H1 (cell line): Measurements from ENCODE around the gene UBE3C. TPM values are rescaled to one million over a fixed set of nuclear protein-coding genes. Genes with fewer than 3 reads are reported as not detected.

Experiments
- CREB1 ChIP-seq: IDR thresholded peaks from 2 replicates; pipeline ENCODE4 v1.6.1; 2012; ENCODE audit warnings: inconsistent platforms
- EP300 ChIP-seq, 2 experiments: IDR thresholded peaks; 1 replicate in 1 of 2; 2 replicates in 1 of 2; pipeline ENCODE4 v1.6.1; 2011 to 2012; ENCODE audit warnings: low read depth in 2 of 2, low read length in 2 of 2, mild to moderate bottlenecking in 2 of 2, borderline replicate concordance in 1 of 2, inconsistent platforms in 1 of 2, moderate library complexity in 1 of 2
- RAD21 ChIP-seq, 2 experiments: IDR thresholded peaks in 1 of 2; conservative IDR thresholded peaks in 1 of 2; 2 replicates each; pipeline ENCODE4 v1.6.1; 2011; ENCODE audit warnings: low read depth in 2 of 2, low read length in 2 of 2, improper control_type of control experiment in 1 of 2, inconsistent platforms in 1 of 2, mild to moderate bottlenecking in 1 of 2, moderate library complexity in 1 of 2
- SIN3A ChIP-seq, 2 experiments: IDR thresholded peaks in 1 of 2; conservative IDR thresholded peaks in 1 of 2; 2 replicates each; pipeline ENCODE4 v1.6.1; 2011 to 2012; ENCODE audit warnings: low read length in 2 of 2, improper control_type of control experiment in 1 of 2, low read depth in 1 of 2, mild to moderate bottlenecking in 1 of 2
- polyA plus RNA-seq, 7 experiments: library from polyadenylated mRNA; depleted of rRNA in 3 of 7; stranded (reverse) in 5 of 7; unstranded in 2 of 7; fragments of >200 nt in 5 of 7; fragments of 200-250 nt in 2 of 7; gene quantifications; 1 replicate in 5 of 7; 2 replicates in 1 of 7; 4 replicates in 1 of 7; pipeline versions ENCODE4 v1.2.1 to v1.2.3, GENCODE V29; 2011 to 2013; ENCODE audit warnings: missing spikeins in 2 of 7, mixed read lengths in 2 of 7
- total RNA-seq: library from RNA; stranded (reverse); fragmentation: NEBNext Ultra II Directional; extraction: Animal tissue kit (Norgen Biotek cat#: 25700); gene quantifications from 2 replicates; pipeline ENCODE4 v1.2.1, GENCODE V29; 2021
- TF ChIP-seq, protein P1 (sequence below): IDR thresholded peaks from 2 replicates; pipeline ENCODE4 v1.6.1; 2011; ENCODE audit warnings: low read length, improper control_type of control experiment

Gene UBE3C
- total and polyA plus RNA-seq, 2 of the 8 experiments (the other 6 are each of a cell fraction or from before 2014, with no cell fraction given): 32.0 to 54.1 TPM

DNA sequence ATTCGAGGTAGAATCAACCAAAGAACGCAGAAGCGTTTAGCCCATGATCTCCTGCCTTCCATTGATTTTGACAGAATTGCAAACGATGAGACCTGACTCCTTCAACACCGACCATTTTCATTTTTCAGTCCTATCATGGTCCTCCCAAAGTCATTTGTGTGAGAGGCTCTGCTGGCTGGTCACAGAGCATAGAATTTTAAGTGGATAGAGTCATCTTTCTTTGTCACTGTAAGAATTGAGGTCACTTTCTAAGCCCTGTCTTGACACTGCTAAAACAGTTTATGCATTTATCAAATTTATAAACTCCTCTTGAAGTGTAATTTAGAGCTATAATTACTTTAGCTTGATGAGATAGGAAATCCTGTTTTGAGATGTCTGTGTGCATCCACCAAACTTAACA is 72.0 kb downstream of the UBE3C start (continued):
- TF ChIP-seq RAD21 (IDR thresholded peaks at IDR 0.05 in 1 of 2, conservative IDR thresholded peaks at IDR 0.05 in 1 of 2; ENCODE audit: low read depth in 2 of 2, low read length in 2 of 2) (no peak), CREB1 (no peak), EP300 (IDR thresholded peaks at IDR 0.05; ENCODE audit: borderline replicate concordance in 1 of 2, low read depth in 2 of 2, low read length in 2 of 2) (no peak), SIN3A (conservative IDR thresholded peaks at IDR 0.05 in 1 of 2, IDR thresholded peaks at IDR 0.05 in 1 of 2; ENCODE audit: low read depth in 1 of 2, low read length in 2 of 2) (no peak)
- TF ChIP-seq, protein P1, sequence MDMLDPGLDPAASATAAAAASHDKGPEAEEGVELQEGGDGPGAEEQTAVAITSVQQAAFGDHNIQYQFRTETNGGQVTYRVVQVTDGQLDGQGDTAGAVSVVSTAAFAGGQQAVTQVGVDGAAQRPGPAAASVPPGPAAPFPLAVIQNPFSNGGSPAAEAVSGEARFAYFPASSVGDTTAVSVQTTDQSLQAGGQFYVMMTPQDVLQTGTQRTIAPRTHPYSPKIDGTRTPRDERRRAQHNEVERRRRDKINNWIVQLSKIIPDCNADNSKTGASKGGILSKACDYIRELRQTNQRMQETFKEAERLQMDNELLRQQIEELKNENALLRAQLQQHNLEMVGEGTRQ: no peak
